ENCODE results near the gene KSR2. TPM values are rescaled to one million over a fixed set of nuclear protein-coding genes. Genes with fewer than 3 reads are reported as not detected.

KSR2 gene
- total and polyA plus RNA-seq, 2 of the 4 experiments (the other 2 are of a cell fraction) = not detected

- Histone ChIP-seq H3K27ac (ENCODE audit: insufficient read depth, low read length) (no peak overlapping the region), H3K9me1 (ENCODE audit: insufficient read depth, low read length) (no peaks in the 10 kb centered on the region), H2BK5ac (ENCODE audit: low read depth, low read length, poor library complexity, severe bottlenecking) (no peak overlapping the region), H3K27me3 (ENCODE audit: control insufficient read depth, insufficient read depth, low read length) (no peaks in the 10 kb centered on the region), H3K9me3 (ENCODE audit: control insufficient read depth, insufficient read depth, low read length) (peaks cover 35% of the 10 kb centered on the region), H3K36me3 (ENCODE audit: control insufficient read depth, insufficient read depth, low read length) (no peaks in the 10 kb centered on the region), H4K8ac (ENCODE audit: low read depth in 2 of 2, low read length in 2 of 2) (no peak overlapping the region), H2BK120ac (ENCODE audit: low read depth, low read length) (no peak overlapping the region), H3K18ac (ENCODE audit: low read depth, low read length) (no peak overlapping the region), H3K4me3 (ENCODE audit: insufficient read depth, low read depth, low read length) (no peak overlapping the region), H2BK15ac (ENCODE audit: low read depth, low read length) (no peak overlapping the region), H2AK9ac (replicated peaks; ENCODE audit: low read depth, low read length, poor library complexity) (no peak overlapping the region), H3K56ac (ENCODE audit: extremely low read depth, insufficient read depth, low read length) (no peak overlapping the region), H3K14ac (replicated peaks; ENCODE audit: low read depth, low read length) (no peak overlapping the region), H4K20me1 (ENCODE audit: insufficient read depth, low read length) (no peaks in the 10 kb centered on the region), H3K79me1 (ENCODE audit: low read depth in 1 of 2, low read length in 2 of 2) (no peaks in the 10 kb centered on the region), H3K4me1 (ENCODE audit: control insufficient read depth, insufficient read depth, low read length) (no peaks in the 10 kb centered on the region), H4K5ac (ENCODE audit: low read depth, low read length) (no peak overlapping the region), H4K91ac (ENCODE audit: insufficient read depth, low read depth, low read length) (no peak overlapping the region), H2AK5ac (ENCODE audit: low read depth, low read length) (no peak overlapping the region), H3K9ac (ENCODE audit: low read depth, low read length) (no peak overlapping the region), H2BK20ac (ENCODE audit: low read depth, low read length) (no peak overlapping the region), H3K23ac (ENCODE audit: low read depth, low read length) (no peak overlapping the region), H3K4me2 (ENCODE audit: low read depth, low read length) (no peak overlapping the region), H2AFZ (replicated peaks; ENCODE audit: low read length, poor library complexity) (no peak overlapping the region), H3K4ac (ENCODE audit: low read depth, low read length) (no peak overlapping the region)
- in situ Hi-C loops (cut with MboI; ENCODE audit: low sequenced_read_pairs) (no loop called here), dilution Hi-C loops (cut with HindIII; ENCODE audit: low sequenced_read_pairs, unreplicated experiment) (no loop called here), intact Hi-C loops (cut with micrococcal nuclease) (no loop called here)
- no TSS peak for BruUV-seq (replicated peaks)
- WGBS, 2 experiments (ENCODE audit: extremely low coverage in 2 of 2, insufficient read length in 1 of 2) = no CpG with 5 or more reads among the region's 8 CpGs
- no peak for ATAC-seq (ENCODE audit: low read depth)
- no peak for DNase-seq
- CTCF ChIA-PET = no interaction called here
- TF ChIP-seq MXI1 (IDR thresholded peaks at IDR 0.05; ENCODE audit: borderline replicate concordance, low read depth, low read length) (no peak), BHLHE40 (IDR thresholded peaks at IDR 0.05; ENCODE audit: low read depth, low read length) (no peak), NFE2L2 (IDR thresholded peaks at IDR 0.05; ENCODE audit: low read depth, low read length) (no peak), CHD1 (IDR thresholded peaks at IDR 0.05; ENCODE audit: low read depth, low read length) (no peak), SMC3 (IDR thresholded peaks at IDR 0.05; ENCODE audit: low read depth, low read length) (no peak), CTCF (conservative IDR thresholded peaks at IDR 0.05; ENCODE audit: low read depth, low read length) (no peak), FOS (IDR thresholded peaks at IDR 0.05; ENCODE audit: low read depth, low read length) (no peak), MAFK (IDR thresholded peaks at IDR 0.05; ENCODE audit: low read depth, low read length) (no peak), POLR2A (IDR thresholded peaks at IDR 0.05; ENCODE audit: low read depth, low read length) (no peak), RFX5 (IDR thresholded peaks at IDR 0.05; ENCODE audit: low read depth, low read length) (no peak)
- POLR2A ChIA-PET (ENCODE audit: unreplicated experiment) = no interaction called here
Measured at GRCh38 chr12:117662620-117663395, 306.0 kb downstream of the KSR2 start.

All from IMR-90 (cell line).